Measurements from ENCODE around the gene ARHGAP1.

DNA sequence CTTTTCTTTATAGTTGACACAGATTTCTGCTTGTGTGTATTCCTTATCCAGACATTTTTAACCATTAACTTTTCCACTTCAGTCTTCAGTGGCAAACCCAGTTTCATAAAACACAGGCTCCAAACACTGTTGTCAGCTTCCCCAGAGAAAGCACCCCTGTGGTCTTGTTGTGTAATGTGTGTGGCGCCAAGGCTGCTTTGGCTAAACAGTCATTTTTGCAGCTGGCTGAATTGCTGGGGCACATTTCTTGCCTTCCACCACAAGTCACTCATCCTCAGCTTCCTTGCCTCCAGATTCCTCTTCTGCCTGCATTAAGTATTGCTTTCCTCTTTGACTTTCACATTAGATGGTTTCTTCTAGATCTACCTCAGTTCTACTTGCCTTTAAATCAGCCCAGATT lies 40.5 kb downstream of the ARHGAP1 start:
- TF ChIP-seq, protein P1, sequence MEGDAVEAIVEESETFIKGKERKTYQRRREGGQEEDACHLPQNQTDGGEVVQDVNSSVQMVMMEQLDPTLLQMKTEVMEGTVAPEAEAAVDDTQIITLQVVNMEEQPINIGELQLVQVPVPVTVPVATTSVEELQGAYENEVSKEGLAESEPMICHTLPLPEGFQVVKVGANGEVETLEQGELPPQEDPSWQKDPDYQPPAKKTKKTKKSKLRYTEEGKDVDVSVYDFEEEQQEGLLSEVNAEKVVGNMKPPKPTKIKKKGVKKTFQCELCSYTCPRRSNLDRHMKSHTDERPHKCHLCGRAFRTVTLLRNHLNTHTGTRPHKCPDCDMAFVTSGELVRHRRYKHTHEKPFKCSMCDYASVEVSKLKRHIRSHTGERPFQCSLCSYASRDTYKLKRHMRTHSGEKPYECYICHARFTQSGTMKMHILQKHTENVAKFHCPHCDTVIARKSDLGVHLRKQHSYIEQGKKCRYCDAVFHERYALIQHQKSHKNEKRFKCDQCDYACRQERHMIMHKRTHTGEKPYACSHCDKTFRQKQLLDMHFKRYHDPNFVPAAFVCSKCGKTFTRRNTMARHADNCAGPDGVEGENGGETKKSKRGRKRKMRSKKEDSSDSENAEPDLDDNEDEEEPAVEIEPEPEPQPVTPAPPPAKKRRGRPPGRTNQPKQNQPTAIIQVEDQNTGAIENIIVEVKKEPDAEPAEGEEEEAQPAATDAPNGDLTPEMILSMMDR (conservative IDR thresholded peaks at IDR 0.05; ENCODE audit: low read depth, low read length) = no peak
- TF ChIP-seq POLR2A (IDR thresholded peaks at IDR 0.05; ENCODE audit: low read depth, low read length) (no peak), MAZ (IDR thresholded peaks at IDR 0.05; ENCODE audit: borderline replicate concordance, low read depth, low read length) (no peak), RFX5 (IDR thresholded peaks at IDR 0.05; ENCODE audit: low read depth, low read length) (no peak), MXI1 (IDR thresholded peaks at IDR 0.05; ENCODE audit: borderline replicate concordance, low read depth, low read length) (no peak), RCOR1 (IDR thresholded peaks at IDR 0.05; ENCODE audit: insufficient replicate concordance, low read length) (no peak), RAD21 (IDR thresholded peaks at IDR 0.05; ENCODE audit: low read length) (no peak)
